ENCODE results near the gene HAUS1. TPM values are rescaled to one million over a fixed set of nuclear protein-coding genes. Genes with fewer than 3 reads are reported as not detected.

Gene HAUS1, protein sequence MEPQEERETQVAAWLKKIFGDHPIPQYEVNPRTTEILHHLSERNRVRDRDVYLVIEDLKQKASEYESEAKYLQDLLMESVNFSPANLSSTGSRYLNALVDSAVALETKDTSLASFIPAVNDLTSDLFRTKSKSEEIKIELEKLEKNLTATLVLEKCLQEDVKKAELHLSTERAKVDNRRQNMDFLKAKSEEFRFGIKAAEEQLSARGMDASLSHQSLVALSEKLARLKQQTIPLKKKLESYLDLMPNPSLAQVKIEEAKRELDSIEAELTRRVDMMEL
- 137 and 150 TPM in 2 replicates for total RNA-seq (2014; rRNA removed; shearing (Covaris generic))

DNA sequence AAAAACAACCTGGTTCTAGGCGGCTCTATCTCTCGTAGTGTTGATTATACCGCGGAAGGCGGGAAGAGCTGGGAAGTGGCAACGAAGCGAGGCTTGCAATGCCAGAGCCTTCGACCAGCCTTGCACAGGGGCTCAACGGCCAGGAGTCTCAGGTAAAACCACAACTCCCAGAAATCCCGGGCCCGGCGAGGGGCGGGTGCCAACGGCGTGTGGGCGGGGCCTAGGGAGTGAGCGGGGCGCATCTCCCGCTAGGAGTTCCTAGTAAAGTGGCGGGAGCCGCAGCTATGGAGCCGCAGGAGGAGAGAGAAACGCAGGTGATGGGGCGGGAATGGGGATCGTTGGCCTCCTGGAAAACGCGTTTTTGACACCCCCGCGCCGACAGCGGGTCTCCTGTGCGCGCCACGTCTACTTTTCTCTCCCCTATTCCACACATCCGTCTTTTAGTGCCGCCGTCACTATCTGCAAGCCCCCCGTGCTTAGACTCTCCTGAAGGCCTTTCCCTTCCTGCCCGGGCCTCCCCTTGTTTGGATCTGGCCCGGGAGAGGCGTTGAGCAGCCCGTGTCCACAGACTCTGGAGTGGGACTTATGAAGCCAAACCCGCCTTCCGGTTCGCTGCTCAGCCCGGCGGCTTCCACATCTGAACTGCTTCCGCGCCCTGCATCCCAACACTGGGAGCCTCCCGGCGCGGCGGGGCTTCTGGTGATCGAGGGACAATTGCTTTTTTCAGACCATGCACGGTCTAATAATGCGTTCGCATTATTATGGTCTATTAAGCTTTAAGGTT lies at the start of gene HAUS1:
HAUS1 (plus strand) TSS at position 258 of the 784 bp plus-strand sequence; CDS start at position 285, 27 bp downstream.
- DNase-seq (ENCODE audit: low read depth): peak; percentile 83

DNA sequence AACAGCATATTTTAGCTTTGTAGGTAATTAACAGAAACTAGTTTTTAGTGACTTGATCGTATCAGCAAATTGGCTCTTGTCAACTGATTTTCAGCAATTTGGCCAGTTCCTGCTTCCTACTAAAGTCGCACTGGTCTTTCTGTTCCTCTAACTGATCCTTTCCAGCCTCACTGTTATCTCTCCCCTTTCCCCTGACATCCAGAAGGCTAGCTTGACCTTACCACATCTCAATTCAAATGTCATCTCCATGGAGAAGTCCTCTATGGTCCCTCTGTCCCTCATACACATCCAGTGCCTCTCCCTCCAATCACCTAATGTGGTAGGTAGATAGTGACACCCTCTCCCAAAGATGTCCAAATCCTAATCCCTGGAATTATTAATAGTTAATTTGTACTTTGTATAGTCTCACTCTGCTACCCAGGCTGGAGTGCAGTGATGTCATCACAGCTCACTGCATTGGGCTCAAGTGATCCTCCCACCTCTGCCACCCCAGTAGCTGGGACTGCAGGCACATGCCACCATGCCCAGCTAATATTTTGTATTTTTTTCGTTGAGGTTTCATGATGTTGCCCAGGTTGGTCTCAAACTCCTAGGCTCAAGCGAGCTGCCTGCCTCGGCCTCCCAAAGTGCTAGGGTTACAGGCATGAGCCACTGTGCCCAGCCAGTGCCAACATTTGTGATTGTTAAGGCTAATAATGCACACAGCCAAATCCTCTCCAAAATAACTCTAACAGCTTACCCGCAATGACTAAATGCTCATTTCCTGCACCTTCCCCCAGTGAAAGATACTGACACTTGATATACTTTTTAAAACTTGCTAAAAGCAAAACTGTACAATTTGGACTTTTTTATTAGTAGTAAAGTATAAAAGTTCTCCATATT lies 49.0 kb upstream of the HAUS1 start:
- no peak for DNase-seq (ENCODE audit: low read depth)

DNA sequence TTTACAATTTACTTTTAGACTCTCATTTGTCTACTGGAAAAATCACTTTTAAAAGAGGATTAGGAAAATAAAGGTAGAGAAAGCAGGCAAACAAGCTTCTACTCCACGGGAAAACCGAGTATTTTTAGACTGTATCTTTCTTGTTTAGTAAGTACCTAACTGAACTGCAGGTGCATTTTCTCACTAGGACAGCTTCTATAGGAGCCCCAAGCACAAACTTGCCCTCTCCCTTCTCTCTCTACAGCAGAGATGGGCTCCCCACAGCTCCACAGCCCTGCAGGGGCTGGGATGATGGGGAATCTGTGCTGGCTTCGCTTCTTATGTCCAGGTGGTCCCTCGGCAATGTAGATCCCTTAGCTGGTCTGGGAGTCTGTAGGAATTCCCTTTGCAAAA lies 48.4 kb upstream of the HAUS1 start:
- no peak for DNase-seq (ENCODE audit: low read depth)

DNA sequence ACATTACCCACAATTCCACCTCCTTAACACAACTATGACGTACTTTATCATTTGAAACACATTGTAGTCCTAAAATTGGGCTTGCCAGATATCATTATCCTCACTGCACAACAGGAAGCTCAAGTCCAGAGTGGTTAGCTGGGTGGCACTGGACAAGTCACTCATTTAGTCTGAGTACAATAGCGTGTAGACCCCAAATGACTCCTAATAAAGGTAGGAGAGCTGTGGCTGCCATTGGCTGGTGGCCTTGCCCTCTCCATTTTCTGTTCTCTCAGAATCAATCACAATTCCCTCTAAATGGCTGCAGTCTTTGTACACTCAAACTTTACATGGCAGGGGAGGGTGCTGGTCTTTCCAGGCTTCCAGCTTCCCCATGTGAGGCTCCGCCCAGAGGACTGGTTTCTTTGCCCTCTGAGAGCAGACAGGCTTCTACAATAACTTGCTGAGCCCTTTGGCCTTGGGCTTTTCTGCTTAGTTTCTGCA lies 43.8 kb upstream of the HAUS1 start:
- no peak for DNase-seq (ENCODE audit: low read depth)

DNA sequence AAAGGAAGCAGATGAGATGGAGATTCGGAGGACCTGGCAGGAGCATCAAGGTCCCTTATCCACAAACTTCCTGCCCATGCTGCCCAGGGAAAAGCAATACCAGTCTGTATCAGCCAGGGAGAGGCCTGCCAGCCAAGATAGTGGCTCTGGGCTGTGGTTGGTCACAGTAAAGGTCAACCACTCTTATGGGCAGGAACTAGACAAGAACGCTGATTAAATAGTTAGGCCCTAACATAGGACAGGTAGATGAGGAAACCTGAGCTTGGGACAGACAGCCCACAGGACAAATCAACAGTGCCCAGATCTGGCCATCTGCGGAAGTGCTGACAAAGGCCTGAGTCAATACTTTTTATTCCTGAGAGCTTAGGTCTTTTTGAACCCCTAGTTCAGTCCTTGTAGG lies 42.8 kb upstream of the HAUS1 start:
- DNase-seq (ENCODE audit: low read depth): no peak

DNA sequence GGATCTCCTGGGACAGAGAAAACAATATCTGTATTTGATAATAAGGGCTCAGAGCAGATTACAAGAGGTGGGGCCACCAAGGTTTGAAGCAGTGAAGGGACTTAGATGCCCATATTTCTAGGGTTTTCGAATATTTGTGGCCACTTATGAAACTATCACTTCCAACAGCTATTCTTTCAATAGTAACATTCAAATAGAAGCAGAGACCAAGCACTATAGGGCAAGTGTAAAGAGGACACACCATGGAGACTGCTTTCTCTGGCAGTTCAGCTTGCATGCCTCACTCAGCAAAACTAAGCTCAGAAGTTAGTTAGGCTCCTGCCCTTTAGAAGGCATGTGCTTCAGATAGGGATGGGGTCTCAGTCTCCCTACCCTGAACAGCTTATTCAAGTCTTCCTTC lies 42.4 kb upstream of the HAUS1 start:
- no peak for DNase-seq (ENCODE audit: low read depth)

DNA sequence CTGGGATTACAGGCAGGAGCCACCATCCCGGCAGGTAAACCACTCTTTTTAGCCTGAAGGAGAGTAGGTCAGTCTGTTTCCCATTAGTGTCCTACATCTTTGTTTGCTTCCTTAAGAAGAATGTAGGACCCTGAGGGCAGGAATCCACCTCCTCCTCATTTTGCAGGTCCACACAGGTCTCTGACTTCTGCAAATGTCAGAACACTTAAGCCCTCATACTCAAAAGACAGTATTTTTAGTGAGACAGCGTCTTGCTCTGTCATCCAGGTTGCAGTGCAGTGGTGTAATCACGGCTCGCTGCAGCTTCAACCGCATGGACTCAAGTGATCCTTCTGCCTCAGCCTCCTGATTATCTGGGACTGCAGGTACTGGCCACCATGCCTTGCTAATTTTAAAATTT lies 41.4 kb upstream of the HAUS1 start:
- DNase-seq (ENCODE audit: low read depth): no peak

DNA sequence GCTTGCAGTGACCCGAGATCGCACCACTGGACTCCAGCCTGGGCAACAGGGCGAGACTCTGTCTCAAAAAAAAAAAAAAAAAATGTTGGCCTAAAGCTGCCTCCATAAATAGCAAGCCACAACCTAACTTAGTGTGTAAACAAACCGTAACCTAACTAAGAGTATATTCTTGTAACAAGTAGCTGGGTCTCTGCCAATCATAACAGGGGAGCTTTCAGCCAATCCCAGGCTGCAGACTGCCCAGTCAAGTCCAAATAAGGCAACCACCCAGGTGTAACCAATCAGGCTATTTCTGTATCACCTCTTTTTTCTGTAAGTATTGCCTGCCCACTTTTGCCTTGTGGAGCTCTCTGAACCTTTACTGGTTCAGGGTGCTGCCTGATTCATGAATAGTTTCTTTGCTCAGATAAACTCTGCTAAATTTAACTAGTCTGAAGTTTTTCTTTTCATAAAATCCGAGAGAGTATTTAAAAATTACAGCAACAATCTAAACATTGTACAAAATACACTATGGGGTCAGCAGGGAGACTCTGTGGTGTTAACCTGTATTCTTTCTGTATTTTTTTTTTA lies 36.7 kb upstream of the HAUS1 start:
- DNase-seq (ENCODE audit: low read depth): peak; percentile 24

DNA sequence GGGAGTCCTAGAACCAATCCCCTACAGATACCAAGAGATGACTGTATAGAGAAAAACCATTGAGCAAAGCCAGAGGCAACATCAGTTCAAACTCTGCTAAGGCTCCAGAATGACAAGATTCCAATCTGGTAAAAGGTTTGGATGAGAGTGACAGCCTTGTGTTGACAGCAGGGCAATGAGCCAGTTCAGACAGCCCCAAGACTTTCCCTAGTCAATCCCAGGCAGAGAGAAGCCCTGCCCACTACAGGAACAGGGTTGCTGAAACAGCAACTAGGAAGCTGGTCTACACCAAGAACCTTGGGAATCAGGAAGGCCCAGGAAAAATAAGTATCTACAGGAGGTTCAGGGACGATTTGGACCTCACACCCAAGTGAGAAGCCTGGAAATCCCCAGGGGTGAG lies 35.4 kb upstream of the HAUS1 start:
- DNase-seq (ENCODE audit: low read depth): no peak

DNA sequence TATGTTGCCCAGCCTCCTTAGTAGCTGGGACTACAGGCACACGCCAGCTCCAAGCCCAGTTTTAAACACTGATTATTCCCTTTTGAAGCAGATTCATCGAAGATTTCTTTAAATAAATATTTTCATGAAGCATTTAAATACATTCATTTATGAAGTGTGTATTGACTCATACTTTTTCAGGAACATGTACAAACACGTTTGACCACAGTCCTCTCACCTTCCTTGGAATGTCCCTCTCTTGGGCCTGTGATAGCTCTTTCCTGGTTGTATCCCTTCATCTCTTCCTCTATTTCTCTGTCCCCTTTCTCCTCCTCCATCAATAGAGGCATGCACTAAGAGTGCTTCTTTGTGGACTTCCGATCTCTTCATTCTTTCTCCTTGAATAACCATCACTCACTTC lies 34.7 kb upstream of the HAUS1 start:
- no peak for DNase-seq (ENCODE audit: low read depth)

DNA sequence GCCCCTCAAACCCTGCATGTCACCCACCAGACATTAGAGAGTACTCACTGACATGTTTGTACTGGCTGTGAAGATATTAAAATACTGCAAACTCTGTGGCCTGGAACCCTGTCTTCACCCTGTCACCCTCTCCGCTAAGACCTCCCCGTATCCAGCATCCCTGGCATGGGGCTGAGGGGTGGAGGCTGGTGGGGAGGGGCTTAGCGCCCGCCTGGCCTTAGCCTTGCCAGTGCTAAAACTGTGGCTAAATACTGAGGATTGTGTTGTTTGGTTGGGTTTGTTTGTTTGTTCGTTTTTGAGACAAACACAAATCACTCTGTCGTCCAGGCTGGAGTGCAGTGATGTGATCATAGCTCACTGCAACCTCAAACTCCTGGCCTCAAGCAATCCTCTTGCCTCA lies 34.0 kb upstream of the HAUS1 start:
- DNase-seq (ENCODE audit: low read depth): no peak

DNA sequence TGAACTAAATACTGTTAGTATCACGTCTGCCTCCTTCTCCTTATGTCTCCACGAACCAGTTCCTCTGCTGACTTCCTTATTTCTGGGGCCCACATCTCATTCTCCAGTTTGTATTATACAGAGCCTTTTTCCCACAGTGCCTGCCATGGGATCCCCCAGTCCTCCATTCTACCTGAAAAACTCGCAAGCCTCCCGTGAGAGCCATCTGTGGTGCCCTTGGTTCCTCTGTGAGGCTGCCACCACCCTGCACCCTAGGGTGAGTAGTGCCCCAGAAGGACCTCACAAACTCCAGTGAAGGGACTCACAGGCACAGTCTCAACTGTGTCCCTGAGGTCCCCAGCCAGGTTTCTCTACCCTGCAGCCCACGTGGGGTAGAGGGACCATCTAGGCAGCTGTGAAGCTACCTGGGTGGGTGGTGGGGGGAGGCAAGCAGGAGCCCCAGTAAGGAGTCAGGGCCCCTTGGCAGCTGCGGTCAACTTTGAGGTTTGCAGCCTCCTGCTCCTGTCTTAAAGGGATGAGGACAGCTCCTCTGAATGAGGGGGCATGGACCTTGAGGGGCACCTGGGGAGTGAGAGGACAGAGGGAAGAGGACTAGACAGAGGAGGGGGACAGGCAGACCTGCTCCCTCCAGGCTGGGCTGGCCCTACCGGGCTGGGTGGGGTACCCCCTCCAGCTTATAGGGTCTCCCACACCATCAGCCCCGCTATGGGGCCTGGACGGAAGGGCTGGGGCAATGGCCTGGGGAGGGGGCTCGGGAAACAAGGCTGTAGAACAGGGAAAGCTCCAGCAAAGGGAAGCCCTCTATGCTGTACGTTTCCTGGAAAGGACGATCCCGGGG lies 33.2 kb upstream of the HAUS1 start:
- DNase-seq (ENCODE audit: low read depth): no peak

DNA sequence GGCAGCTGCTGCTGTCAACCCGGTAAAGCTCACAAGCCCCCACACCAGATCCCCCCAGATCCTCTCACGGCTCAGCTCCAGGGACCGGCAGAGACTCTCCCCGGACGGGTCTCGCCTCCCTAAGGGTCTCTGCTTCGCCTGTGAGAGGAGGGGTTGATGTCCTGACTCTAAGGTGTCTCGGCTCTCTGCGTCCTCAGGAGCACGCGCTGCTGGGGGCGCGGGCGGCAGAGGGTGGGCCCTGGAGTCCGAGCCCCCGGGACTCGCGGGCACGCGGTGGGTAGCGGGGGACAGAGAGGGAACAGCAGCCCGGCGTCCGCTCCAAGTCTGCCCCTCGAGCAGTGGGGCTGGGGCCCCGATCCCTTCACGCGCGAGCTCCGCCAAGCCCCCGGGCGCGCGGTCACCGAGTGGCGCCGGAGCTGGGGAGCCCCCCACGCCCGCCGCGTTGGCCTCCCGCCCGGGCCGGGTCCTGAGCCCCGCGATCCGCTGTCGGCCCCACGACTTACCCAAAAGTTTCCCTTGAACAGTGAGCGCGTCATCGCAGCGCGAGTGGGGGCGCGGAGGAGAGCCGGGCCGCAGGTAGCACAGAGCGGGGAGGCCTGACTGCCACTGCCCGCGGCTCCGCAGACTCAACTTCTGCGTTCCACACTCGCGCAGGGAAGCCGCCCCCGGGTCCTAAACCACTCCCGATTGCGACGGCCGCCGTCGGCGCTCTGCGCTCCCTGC lies 32.4 kb upstream of the HAUS1 start, which contains the start of gene PSTPIP2:
PSTPIP2 (minus strand) TSS at position 608 of the 723 bp plus-strand sequence; CDS start at position 536, 72 bp downstream.
- DNase-seq (ENCODE audit: low read depth): peak; percentile 45

DNA sequence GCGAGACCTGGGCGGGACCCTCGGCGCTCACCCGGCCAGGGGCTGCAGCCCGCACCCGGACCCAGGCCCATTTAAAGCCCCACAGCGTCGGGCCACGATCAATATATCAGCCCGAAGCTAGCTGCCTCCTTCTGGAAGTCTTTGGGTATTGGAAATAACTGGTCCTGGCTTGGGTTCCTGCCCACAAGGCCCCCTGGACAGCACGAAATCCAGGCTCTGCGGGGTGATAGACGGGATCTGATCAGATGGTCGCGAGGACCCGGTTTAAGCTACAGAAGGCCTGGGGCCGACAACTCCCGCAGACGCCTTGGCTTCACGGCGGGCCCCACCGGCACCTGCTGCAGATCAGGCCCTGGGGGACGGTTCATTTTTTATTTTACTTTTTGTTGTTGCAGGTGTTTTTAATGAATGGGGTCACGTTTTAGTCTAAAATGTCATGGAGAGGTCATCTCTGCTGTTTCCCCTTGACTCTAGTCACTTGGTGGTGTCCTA lies 31.8 kb upstream of the HAUS1 start:
- no peak for DNase-seq (ENCODE audit: low read depth)

DNA sequence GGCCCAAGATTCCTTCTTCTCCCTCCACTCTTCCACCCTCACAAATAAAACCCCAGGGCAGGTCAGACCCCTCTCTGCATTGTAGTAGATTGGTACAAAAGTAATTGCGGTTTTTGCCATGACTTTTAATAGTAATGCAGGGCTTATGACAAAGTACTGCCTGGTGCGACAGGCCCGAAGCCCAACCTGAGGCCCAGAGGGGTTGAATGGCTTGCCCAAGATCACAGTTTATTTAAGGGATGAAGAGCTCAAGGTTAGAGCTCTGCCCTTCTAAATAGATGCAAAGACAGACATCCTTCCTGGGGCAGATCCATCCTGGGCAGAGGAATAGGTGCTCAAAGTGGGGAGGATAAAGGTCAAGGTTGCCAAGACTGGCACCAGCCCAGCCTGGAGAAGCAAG lies 31.2 kb upstream of the HAUS1 start:
- DNase-seq (ENCODE audit: low read depth): no peak

DNA sequence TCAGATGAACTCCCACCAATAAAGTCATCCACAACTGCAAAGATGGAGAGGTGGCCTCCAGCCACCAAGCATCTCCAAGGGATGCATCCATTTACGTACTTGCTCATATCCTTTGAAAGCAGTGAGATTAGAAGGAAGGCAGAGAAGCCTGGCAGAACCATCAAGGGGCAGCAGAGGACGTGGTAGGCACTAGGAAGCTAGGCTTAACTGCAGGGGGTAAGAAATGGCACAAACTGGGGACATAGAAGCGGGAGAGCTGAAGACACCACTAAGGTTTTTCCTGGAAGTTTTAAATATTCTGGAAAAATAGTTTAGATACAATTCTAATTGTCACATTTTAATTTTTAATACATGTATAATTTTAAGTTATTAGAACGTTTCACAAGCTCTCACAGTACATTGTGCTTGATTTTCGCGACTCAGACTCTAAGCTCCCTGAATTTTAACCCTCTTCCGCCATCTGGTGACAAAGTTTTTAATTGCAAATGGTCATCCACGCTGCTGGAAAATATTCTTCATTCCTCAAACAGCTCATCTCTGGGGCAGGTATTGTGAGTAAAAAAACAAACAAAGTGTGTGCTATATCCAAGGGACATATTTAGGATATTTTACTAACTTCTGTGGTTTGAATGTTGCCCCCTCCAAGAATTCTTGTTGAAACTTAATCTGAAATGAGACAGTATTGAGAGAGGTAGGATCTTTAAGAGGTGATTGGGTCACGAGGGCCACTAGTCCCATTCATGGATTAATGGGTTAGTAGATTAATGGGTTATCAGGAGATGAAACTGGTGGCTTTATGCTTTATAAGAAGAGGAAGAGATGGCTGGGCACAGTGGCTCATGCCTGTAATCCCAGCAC lies 30.5 kb upstream of the HAUS1 start:
- peak; percentile 52 for DNase-seq (ENCODE audit: low read depth)

DNA sequence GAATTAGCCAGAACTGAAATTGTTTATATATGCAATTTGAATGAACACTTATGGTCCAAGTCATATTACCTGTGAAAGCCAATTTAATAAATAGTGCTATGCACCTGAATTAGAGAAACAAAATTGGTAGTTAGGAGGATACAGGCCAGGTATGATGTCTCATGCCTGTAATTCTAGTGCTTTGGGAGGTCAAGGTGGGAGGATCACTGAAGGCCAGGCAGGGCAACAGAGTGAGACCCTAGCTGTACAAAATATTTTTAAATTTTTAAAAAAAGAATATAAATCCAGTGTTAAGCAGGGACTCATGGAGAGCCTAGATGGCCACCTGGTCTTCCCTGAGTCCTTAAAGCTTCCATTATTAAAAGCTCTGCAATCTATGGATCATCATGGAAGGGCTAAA lies 24.8 kb upstream of the HAUS1 start:
- DNase-seq (ENCODE audit: low read depth): no peak

DNA sequence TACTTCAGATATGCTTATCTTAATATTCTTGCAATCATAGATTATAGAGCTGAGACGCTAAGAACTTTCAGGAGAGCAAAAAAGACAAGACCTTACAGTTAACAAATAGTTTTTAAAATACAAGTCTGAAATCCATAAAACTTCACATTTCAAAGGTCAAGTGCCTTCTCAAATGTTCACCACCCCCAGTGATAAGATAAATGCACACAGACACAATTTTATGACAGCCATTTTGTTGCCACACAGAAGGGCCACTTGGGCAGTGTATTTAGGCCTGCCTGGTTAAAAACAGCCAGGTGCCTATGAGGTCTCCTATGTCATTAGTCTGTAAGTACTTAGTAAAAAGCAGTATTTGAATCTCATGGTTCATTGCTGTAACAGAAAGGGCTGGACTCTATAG lies 24.0 kb upstream of the HAUS1 start:
- no peak for DNase-seq (ENCODE audit: low read depth)

DNA sequence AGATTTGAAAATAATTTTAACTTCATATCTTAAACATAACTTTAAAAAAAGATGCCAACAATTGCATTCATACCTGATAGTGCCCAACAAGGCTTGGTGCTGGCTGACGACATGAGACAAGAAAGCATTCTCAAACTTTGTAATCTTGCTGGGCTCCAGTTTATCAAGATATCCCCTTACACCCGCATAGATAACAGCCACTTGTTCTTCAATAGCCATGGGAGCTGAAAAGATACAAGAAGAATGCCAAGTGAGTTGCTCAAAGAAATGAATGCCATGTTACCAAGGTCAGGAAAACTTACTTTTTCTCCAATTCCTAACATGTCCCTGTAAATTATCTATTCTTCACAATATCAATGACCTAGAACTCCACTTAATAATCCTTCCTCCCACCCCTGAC lies 19.8 kb upstream of the HAUS1 start:
- no peak for DNase-seq (ENCODE audit: low read depth)
